ENCODE measurements around the gene RIOX2. TPM values are rescaled to one million over a fixed set of nuclear protein-coding genes. Genes with fewer than 3 reads are reported as not detected.

The RIOX2 gene
- total RNA-seq, 1 donor from 2014 or later, result 29.6 TPM

DNA sequence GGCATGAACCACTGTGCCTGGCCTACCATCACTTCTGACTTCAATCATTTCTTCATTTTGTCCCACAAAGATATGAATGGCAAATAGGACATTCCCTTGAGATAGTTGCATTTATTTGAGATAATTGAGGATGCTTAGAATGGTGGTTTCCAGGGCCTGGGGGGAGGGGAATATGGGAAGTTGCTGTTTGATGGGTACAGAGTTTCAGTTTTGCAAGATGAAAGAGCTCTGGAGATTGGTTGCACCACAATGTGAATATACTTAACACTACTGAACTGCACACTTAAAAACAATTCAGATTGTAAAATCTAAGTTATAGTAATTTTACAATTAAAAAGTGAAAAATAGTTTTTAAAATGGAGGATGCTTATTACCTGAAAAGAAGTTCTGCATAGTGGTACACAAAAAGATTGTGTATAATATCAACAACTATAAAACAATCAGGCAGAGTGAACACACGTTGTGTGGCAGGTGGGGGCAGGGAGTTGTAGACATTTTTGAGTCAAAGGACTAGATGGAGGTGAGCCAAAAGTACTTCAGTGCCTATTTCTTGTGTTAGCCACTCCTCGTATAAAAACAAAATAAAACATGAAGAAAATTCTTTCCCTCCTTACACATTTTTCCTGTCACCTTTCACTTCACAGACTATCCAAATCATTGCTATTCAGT is 18.5 kb upstream of the RIOX2 start:
- no peak for DNase-seq (ENCODE audit: low read depth)

DNA sequence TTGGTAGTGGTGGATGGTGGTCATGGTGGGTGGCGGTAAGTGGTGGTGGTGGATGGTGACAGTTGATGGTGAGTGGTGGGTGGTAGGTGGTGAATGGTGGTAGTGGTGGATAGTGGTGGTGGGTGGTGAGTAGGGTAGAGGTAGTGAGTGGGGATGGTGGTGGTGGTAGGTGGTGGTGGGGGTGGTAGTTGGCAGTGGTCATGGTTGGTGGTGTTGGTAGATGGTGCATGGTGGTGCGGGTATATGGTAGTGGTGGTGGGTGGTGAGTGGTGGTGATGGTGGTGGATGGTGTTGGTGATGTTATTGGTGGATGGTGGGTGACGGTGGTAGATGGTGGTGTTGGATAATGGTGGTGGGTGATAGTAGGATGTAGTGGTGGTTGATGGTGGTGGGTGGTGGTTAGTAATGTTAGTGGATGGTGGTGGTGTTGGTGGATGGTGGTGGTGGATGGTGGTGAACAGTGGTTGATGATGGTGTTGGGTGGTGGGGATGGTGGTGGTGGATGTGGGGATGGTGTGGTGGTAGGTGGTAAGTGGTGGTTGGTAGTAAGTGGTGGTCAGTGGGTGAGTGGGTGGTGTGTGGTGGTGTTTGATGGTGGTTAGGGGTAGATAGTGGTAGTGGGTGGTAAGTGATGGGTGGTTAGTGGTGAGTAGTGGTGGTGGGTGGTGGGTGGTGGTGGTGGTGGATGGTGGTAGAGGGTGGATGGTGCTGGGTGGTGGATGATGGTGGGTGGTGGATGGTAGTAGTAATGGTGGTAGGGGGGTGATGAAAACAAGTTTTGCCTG is 16.7 kb upstream of the RIOX2 start:
- DNase-seq (ENCODE audit: low read depth), result no peak

DNA sequence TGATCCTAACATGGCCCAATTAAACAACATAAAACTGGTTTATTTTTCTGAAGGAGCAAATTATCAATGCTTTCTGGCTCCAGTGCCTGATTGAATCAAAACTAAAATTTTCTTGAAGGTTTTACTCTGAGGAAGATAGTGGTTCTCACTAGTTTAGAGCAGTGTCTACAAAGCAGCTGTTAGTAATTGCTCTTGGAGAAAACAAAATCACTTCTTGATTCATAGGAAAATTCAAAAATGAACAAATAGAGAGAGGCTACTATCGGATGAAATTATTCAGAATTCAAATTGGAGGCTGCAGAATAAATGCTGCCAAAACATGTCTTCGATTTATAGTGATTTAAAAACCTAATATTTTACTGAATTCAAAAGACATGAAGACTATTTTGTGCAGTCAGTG is 15.1 kb upstream of the RIOX2 start:
- no peak for DNase-seq (ENCODE audit: low read depth)

DNA sequence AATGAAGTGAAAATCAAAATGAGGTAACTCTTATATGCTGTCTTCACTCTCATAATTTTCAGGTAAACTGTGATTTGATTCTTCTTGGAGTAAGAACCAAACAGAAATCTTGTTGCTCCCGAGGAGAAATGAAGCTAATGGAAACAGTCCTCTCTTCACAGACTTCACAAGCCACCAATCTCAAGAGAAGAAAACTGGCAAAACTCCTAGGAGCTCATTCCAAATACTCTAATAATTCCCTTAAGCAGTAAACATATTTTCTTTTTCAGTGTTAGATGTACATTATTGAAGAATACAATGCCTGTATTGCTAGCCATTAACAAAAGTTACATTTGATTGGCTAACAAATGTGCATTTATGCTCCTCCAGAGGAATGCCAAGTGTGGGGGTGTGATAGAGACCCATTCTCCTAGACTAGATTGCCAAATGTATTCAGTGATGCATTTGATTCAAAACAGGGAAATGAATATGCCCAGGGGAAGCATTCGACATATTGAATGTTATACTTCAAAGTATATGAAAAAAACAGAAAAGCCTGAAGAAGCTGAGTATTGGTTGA is 11.8 kb upstream of the RIOX2 start:
- DNase-seq (ENCODE audit: low read depth), result no peak

DNA sequence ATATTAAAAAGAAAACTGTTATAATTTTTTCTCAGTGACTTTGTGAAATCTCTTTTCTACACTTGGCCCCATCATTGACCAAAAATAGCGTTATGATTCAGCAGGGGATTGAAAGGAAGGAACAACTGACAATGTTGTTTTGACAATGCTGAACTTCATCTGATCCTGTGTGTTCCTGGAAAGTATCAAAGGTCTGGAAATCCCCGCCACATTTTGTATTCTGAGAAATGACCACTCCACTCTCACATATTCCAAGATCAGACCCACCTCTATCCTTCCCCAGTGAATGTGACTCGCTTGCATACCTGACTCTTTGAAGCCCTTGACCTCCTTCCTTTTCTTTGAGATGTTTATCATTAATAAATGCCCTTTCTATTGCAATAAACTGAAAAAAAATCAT is 9.7 kb upstream of the RIOX2 start:
- peak; percentile 71 for DNase-seq (ENCODE audit: low read depth)

DNA sequence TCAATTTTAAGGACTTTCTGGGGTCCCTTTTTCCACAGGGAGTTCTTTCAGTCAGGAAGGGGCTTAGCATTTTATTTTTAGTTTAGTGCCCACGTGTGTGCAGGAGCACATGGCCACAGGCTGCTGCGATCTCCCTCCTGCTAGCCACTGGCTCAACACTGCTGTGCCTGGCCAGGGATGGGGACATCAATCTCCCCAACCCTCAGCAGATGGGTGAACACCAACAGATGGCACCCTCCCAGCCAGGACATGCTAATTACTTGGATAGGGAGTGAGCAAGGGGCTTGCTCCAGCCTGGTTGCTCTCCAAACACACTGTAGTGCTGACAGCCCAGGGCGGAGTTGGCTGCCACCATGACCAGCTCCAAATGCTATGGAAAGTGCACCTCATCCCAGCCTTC is 7.4 kb upstream of the RIOX2 start:
- no peak for DNase-seq (ENCODE audit: low read depth)

DNA sequence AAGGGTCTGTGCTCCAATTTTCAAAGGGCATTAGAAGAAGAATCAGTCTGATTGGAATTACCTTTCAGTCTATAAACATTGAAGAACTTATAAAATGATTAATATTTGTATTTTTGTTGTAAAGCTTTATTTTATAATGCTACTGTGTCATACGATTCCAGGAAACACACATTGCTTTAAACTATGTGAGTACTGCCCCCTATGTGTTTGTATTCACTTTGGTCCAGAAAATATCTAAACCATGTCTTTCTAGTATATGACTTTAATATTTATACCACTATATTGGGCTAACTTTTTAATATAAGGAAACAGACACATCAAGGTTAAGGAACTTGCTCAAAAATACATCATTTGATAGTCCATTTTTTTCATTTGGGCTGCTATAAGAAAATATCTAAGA is 3.2 kb upstream of the RIOX2 start:
- no peak for DNase-seq (ENCODE audit: low read depth)

DNA sequence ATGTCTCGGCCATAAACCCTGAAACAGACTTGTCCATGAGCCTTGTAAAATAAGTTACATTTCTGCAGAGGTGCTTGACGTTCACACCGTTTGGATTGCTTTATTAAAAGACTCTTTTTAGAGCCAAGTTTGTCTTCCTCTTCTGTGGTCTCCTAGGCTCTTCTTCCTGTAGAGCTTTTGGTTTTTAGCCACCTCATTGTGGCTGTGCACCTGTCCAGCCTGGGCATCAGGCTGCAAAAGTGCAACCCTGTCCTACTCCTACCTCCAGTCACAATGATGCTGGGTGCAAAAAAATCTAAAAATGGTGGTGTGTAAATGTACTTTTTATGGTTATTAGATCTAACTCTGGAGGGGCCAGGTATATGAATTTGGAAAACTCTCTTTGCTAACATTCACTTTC is 2.8 kb upstream of the RIOX2 start:
- DNase-seq (ENCODE audit: low read depth), result no peak

DNA sequence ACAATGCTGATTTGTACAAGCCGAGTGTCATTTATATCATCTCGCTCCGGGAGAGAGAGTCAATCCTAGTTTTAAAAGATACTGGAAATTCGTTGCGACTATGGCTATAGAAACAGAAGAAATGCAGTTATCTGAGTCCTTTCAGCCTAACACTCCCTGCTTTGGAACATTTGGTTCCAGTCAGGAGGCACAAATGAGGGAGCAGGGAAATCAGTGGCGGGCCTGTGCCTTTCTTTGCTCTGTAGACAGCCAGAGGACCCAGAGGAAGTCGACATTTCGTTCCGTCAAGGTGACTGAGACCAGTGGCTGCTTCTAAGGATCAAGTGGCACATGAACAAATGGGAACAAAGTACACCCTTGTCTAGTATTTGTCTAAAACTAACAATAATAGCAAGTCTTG is 745 bp upstream of the RIOX2 start:
- no peak for DNase-seq (ENCODE audit: low read depth)

DNA sequence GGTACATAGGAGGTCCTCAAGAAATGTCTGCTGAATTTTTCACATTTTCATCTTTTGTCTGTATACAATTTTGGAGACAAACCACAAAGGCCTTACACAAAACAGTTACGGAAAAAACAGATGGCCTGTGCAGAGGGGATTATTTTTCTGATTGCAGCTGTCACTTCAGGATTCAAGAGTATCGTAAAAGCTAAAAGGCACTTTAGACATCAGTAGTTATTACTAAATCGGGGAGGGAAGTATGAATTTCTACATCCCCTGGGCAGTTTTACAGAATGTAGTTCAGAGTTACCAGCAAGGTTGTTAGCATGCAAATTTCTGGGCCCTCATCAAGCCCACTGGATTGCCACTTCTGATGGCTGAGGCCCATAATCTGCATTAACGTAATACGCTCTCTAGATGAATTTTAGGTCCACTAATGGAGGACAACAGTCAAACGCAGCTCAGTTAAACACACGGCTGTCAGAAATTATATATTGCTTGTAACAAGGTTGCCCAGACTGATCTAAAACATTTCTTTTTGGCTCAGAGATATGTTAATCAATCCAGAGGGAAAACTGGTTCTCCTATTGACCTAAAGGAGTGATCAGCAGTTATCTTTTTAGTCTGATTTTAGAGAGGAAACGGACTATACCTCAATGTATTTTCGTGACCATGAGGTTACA is 1.1 kb downstream of the RIOX2 start:
- DNase-seq (ENCODE audit: low read depth), result peak; percentile 4

DNA sequence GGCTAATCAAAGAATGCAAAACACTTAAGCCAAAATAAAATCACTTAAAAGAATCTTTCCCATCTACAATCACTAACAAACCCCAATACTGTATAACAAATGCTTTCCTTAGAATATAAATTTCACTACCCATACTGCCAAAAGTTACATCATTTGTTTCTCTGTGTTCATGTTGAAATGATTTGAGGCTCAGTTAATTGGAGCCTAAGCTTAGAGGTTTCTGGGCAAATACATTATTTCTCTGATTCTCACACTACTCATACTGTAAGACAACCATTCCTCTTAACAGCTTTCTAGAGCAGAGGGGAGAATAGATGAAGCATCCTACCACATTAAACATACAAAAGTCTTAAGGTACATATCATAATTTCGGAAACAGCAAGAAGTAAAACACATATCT is 2.1 kb downstream of the RIOX2 start:
- no peak for DNase-seq (ENCODE audit: low read depth)

DNA sequence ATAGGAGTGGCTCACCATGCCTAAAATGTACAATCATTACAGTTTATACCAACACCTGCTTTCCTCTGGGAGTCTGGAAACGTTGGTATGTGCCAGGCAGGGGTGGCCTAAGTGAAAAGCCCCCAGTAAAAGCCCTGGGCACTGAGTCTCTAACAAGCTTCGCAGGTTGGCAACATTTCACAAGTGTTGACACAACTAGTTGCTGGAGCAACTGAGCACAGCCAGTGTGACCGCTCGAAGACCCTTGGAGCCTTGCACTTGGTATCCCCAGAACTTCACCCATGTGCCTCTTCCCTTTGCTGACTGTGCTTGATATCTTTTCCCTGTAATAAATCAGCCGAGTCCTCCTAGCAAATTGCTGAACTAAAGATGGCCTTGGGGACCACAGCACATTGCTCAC is 2.7 kb downstream of the RIOX2 start:
- no peak for DNase-seq (ENCODE audit: low read depth)

DNA sequence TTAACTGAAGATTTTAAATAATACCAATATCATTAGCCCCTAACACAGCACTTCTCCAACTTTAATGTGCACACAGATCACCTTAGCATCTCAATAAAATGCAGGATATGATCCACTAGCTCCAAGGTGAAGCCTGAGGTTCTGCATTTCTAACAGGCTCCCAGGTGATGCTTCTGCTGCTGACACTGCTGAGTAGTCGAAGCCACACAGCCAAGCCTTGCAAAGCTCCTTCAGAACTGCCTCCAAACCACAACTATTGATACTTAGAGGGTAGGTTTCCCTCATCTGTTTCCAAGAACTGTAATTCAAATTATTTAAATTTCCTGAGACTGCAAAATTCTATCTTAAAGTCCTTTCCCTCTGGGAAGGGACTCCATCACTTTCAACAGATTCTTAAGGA is 3.9 kb downstream of the RIOX2 start:
- DNase-seq (ENCODE audit: low read depth), result no peak

DNA sequence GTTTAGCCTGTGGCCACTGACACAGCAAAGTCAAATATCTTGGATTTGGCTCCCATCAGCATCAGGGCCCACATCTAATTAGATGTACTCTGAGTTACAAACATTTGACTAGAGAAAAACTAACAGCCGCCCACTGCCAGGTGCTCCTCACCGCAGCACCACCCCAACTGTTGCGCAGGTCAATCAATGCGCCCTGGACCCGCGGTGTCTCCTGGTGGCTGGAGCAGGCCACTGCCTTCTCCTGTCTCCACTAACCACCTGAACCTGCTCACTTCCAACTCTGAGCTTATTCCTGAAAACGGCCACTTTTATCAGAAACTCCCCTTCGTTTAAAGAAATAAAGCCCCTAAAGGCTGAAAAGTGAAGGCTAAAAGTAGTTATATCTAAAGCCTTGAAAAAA is 4.3 kb downstream of the RIOX2 start:
- DNase-seq (ENCODE audit: low read depth), result no peak

DNA sequence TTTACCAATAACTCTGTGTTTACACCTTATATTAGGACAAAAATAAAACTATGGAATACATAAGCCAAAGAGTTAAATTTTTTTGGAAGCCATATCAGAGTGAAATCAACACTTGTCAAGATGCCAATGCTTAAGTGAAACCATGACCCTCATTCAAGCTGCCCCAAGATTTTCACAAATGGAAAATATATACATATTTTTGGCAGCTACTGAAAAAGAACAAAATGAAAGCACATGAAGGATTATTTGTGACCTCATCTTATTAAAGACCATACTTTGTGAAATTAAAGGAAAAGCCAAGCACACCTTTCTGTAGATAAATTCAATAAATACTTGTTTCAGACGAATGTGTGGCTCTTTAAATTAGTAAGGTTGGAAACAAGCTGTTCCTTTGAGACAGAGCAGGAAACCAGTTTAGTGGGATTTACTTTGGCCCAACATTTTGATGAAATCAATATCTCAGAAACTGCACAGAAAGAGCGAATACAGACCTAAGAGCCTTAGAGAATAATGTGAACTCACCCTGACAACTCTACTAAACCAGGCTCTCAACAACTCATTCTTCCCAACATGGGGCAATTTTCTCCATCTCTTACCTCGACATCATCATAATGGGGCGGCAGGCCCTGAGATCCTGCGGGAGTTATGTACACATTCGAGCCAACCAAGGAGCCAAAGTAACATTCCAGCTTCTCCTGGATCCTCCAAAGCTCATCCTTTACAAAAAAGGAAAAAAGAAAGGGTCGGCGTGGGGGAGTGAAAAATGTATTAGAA is 11.1 kb downstream of the RIOX2 start:
- no peak for DNase-seq (ENCODE audit: low read depth)

DNA sequence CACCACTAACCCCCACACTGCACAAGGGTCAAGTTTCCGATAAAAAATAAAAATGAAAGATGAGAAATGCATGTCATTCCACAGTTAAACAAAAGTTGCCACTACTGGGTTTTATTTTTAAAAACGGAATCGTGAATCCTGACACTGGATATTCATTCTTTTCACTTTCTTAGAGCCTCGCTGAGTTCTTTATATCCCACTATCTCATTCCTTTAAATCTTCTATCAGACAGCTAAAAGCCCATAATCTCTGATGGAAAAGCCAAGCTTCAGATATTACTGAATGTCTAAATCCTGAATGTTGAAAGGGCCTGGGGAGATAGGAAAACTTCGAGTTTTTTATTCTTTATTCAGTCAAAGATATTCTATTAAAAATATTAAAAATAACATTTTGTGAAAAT is 11.7 kb downstream of the RIOX2 start:
- DNase-seq (ENCODE audit: low read depth), result no peak

DNA sequence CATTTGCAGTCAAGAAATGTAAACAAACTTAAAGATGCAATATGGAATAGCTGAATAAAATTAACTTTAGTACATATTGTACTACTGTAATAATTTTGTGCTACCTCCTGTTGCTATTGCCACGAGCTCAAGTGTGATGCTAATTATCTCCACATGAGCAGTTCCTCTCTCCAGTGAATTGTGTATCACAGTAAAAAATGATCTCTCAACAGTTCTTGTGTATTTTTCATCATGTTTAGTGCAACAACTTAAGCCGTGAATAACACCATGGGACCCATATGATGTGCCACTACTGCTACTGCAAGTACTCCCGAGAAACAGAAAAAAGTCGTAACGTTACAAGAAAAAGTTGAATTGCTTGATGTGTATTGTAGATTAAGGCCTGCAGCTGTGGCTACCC is 12.4 kb downstream of the RIOX2 start:
- DNase-seq (ENCODE audit: low read depth), result no peak

DNA sequence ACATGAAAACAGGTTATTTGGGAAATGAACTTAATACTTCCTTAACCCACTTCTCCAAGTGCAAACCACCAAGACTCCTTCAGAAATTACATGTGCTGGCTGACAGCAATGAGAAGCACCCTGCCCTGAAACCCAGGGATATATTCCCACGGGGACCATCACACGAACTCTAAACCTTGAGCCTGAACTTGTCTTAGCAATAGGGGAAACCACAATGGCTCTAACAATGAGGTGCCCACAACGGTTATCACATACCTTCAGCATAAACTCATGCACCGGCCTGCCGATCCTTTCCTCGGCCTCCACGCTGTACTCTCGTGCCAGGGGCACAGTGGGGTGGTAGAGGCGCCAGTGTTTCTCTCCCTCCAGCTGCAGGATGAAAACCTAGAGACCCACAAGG is 13.4 kb downstream of the RIOX2 start:
- DNase-seq (ENCODE audit: low read depth), result no peak

DNA sequence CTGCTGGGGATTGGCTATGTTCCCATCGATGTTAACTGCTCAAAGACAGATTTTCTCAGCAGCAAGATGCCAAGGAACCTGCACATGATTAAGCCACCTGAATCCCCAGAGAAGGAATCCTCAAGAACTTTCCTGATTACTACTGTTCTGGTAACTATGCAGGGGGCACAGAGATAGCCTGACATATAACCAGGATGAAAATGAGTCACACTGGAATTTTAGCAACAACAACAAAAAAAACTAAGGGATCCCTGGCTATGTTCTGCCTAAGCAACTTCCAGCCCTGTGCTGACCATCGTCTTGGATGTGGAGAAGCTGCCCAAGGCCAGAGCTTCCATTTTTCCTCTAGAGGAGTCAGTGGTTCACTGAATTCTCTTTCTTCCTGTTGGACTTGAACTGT is 13.8 kb downstream of the RIOX2 start:
- peak; percentile 85 for DNase-seq (ENCODE audit: low read depth)

DNA sequence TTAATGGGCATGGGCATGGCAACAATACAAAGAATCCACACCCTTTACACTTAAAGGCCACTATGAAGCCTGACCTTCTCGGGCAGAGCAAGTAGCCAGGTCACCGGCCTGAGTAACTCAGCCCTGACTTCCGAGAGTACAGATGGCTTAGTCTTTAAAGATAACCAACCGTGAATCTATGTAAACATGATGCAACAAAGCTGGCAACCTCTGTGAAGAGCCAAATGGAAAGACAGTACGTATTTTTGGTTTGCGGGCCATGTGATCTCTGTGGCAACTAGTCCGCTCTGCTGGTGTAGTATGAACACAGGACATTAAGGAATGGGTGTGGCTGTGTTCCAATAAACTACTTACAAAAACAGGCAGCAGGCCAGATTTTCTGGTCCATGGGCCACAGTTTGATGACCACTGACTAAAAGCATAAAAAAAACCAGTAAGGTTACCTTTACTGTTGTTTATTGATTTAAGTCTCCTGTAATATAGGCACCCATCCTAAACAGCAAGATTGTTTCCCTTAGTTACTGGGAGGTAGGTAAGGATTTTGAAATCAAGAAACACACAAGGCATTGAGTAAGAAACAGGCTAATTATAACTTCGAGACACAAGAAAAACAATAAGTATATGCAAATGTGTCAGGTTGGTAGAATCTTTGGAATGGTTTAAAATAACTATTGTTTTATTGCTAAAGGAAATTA is 14.5 kb downstream of the RIOX2 start:
- DNase-seq (ENCODE audit: low read depth), result peak; percentile 98

DNA sequence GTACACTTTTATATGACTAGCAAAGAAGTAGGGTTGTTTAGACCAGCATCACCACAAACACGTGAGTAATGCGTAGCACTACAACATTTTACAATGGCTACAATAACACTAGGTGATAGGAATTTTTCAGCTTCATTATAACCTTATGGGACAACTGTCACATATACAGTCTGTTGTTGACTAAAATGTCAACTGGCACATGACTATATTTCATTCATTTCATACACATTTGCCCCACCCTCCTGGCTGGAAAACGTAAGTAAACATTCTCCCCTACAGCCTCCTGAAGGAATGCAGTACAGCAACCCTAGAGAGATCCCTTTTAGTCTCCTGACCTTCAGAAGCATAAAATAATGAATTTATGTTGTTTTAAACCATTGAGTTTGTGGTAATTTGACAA is 16.2 kb downstream of the RIOX2 start:
- DNase-seq (ENCODE audit: low read depth), result no peak

All from renal cortical epithelial cell (primary cell).